B cell (primary cell): ENCODE measurements around the gene SACM1L. TPM values are rescaled to one million over a fixed set of nuclear protein-coding genes. Genes with fewer than 3 reads are reported as not detected.
A peak's percentile ranks its signal among the peaks of the same experiment; 100 is the strongest.

ENCODE experiments used
- ATAC-seq: fragments of 200-7000 bp; cut with Tn5 transposase; one replicate; pipeline ENCODE4 v1.10.0; 2021; ENCODE audit warnings: low read depth, mild to moderate bottlenecking, moderate number of reproducible peaks, moderate library complexity
- CTCF ChIA-PET: fragments of 350-600 bp; sonication (Branson Sonifier 250); formaldehyde crosslinking; loops from one replicate; lab custom pipeline; 2021; ENCODE audit warnings: antibody characterized with exemption, inconsistent platforms; lab: Charles Lee
- POLR2A ChIA-PET: fragments of 350-600 bp; sonication (Branson Sonifier 250); formaldehyde crosslinking; loops from one replicate; lab custom pipeline; 2021; ENCODE audit warnings: antibody characterized with exemption; lab: Charles Lee
- DNase-seq: peaks from one replicate; pipeline ENCODE4 v3.0.0; 2013
- H2AFZ ChIP-seq: 2 replicates; pipeline ENCODE4 v1.6.1; 2012; ENCODE audit warnings: mild to moderate bottlenecking, low read depth, low read length; ENCODE audit not compliant: insufficient read depth, poor library complexity, severe bottlenecking
- H3K27ac ChIP-seq, 2 donors: 1 replicate in 1 of 2; 2 replicates in 1 of 2; pipeline ENCODE4 v1.5.1; 2012 to 2013; ENCODE audit warnings: low read length in 2 of 2, mild to moderate bottlenecking in 2 of 2, moderate library complexity in 1 of 2
- H3K27me3 ChIP-seq, 4 experiments: fragments of 200-600 bp in 1 of 4; sonication (generic) in 1 of 4; replicated peaks in 1 of 4; 1 replicate in 2 of 4; 2 replicates in 2 of 4; pipeline versions ENCODE4 v1.6.1 to v1.7.0; 2013 to 2016; ENCODE audit warnings: low read length in 3 of 4, mild to moderate bottlenecking in 2 of 4, mixed read lengths in 1 of 4, moderate library complexity in 1 of 4; ENCODE audit not compliant: insufficient read depth in 4 of 4, control insufficient read depth in 3 of 4; ENCODE audit errors: control extremely low read depth in 1 of 4
- H3K36me3 ChIP-seq, 2 experiments: replicated peaks in 1 of 2; 1 replicate in 1 of 2; 2 replicates in 1 of 2; pipeline versions ENCODE4 v1.6.1 to v1.7.1; 2013; ENCODE audit warnings: low read length in 1 of 2; ENCODE audit not compliant: insufficient read depth in 2 of 2, control insufficient read depth in 1 of 2; ENCODE audit errors: control extremely low read depth in 1 of 2, extremely low read depth in 1 of 2
- H3K4me1 ChIP-seq, 2 donors: fragments of 200-600 bp in 1 of 2; sonication (generic) in 1 of 2; 1 replicate in 1 of 2; 2 replicates in 1 of 2; pipeline versions ENCODE4 v1.5.1 to v1.6.1; 2013 to 2017; ENCODE audit warnings: low read length in 2 of 2; ENCODE audit not compliant: control insufficient read depth in 2 of 2, insufficient read depth in 2 of 2
- H3K4me2 ChIP-seq: replicated peaks from 2 replicates; pipeline ENCODE3; 2012; ENCODE audit warnings: mild to moderate bottlenecking, low read depth, low read length; ENCODE audit not compliant: poor library complexity, severe bottlenecking
- H3K4me3 ChIP-seq, 5 experiments: fragments of 200-600 bp in 1 of 5; sonication (generic) in 1 of 5; 1 replicate in 3 of 5; 2 replicates in 2 of 5; pipeline versions ENCODE4 v1.5.1 to v1.7.0; 2011 to 2016; ENCODE audit warnings: low read length in 4 of 5, mild to moderate bottlenecking in 4 of 5, low read depth in 2 of 5, control low read depth in 1 of 5, moderate library complexity in 1 of 5; ENCODE audit not compliant: insufficient read depth in 1 of 5; ENCODE audit errors: control extremely low read depth in 1 of 5, extremely low read depth in 1 of 5
- H3K79me2 ChIP-seq: fragments of 200-600 bp; sonication (generic); one replicate; pipeline ENCODE4 v1.6.0; 2016; ENCODE audit warnings: low read length; ENCODE audit not compliant: control insufficient read depth, insufficient read depth
- H3K9ac ChIP-seq: fragments of 200-600 bp; sonication (generic); 2 replicates; pipeline ENCODE4 v1.6.1; 2017; ENCODE audit warnings: mild to moderate bottlenecking, low read length, moderate library complexity
- H3K9me3 ChIP-seq, 3 donors: one replicate each; pipeline versions ENCODE4 v1.6.1 to v1.7.1; 2013; ENCODE audit warnings: low read length in 2 of 3; ENCODE audit not compliant: control insufficient read depth in 2 of 3, insufficient read depth in 1 of 3; ENCODE audit errors: control extremely low read depth in 1 of 3
- H4K20me1 ChIP-seq: 2 replicates; pipeline ENCODE4 v1.6.0; 2012; ENCODE audit warnings: mild to moderate bottlenecking, low read length; ENCODE audit not compliant: insufficient read depth, control insufficient read depth, poor library complexity, severe bottlenecking
- H3K27ac Mint-ChIP-seq: one replicate; pipeline ENCODE4 v1.8.0; 2021; ENCODE audit warnings: mixed read lengths
- H3K27me3 Mint-ChIP-seq: one replicate; pipeline ENCODE4 v1.8.0; 2021; ENCODE audit warnings: mixed read lengths
- H3K4me1 Mint-ChIP-seq: one replicate; pipeline ENCODE4 v1.8.0; 2021; ENCODE audit warnings: mixed read lengths
- H3K4me3 Mint-ChIP-seq: one replicate; pipeline ENCODE4 v1.8.0; 2021; ENCODE audit warnings: mixed read lengths
- H3K9me3 Mint-ChIP-seq: one replicate; pipeline ENCODE4 v1.8.0; 2022; ENCODE audit warnings: mixed read lengths; ENCODE audit not compliant: insufficient read depth
- EZH2 ChIP-seq: IDR thresholded peaks from 2 replicates; pipeline ENCODE4 v1.6.1; 2012; ENCODE audit warnings: borderline replicate concordance, low read depth, mild to moderate bottlenecking, moderate library complexity, low read length; ENCODE audit not compliant: insufficient read depth, poor library complexity, severe bottlenecking
- whole genome bisulfite sequencing: methylation state at CpG from one replicate; pipeline ENCODE4 v1.1.5; 2013; ENCODE audit warnings: missing lambda C conversion rate; ENCODE audit not compliant: insufficient coverage; 5-methylcytosine and 5-hydroxymethylcytosine counted together
- intact Hi-C: fragments of 100-400 bp; cut with micrococcal nuclease; formaldehyde crosslinking; loops from one replicate; pipeline ENCODE4 v1.10.0; 2022
- polyA plus RNA-seq: library from polyadenylated mRNA; depleted of rRNA; stranded (reverse); fragments of >200 nt; gene quantifications from 2 replicates; pipeline ENCODE4 v1.2.3, GENCODE V29; 2012
- total RNA-seq, 2 donors: library from RNA; stranded (reverse); fragments of 120-200 nt in 1 of 2; gene quantifications; 1 replicate in 1 of 2; 2 replicates in 1 of 2; pipeline versions ENCODE4 v1.2.3 to v1.2.4, GENCODE V29; 2013 to 2022
- TF ChIP-seq, protein P1 (sequence below): fragments of 200-600 bp; IDR thresholded peaks from one replicate; pipeline ENCODE4 v1.8.0; 2022; ENCODE audit warnings: antibody characterized with exemption, mild to moderate bottlenecking

SACM1L gene
- total and polyA plus RNA-seq, 2 donors (not counting 1 experiment from before 2014, with no cell fraction given): 20.7 to 85.7 TPM

DNA sequence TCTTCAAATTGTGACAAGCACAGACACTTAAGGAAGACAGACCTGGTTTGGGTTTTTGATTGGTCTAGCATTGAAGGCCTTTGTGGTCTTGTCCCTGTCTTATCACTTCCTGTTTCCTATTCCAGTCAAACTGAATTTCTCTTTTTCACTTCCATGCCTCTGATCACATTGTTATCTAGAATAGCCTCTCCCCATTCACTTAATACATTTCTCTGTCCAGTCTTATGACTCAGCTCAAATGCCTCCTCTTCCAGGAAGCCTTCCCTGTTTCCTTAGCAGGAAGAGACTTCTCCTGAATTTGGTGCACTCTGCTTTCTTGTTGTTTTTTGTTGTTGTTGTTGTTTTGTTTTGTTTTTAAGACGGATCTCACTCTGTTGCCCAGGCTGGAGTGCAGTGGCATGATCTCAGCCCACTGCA lies 49.1 kb upstream of the SACM1L start:
- peaks cover 7 to 13% of the 10 kb centered on the region in 2 donors for H3K4me1 ChIP-seq
- peak overlapping the region; percentile 5 for H3K27ac Mint-ChIP-seq
- H3K79me2 ChIP-seq: peaks cover 96% of the 10 kb centered on the region
- H3K4me1 Mint-ChIP-seq: peaks cover 37% of the 10 kb centered on the region
- H3K36me3 ChIP-seq: peaks cover 11 to 78% of the 10 kb centered on the region in 2 experiments
- ChIA-PET POLR2A (no interaction called here), CTCF (interaction anchor here (2.5 kb wide), 1 partner anchor 16 kb away, joined by 8 read pairs; no protein-coding TSS in a partner anchor)
- no peaks in the 10 kb centered on the region for H3K27me3 ChIP-seq
- no peak overlapping the region for H3K4me3 Mint-ChIP-seq
- intact Hi-C loops: no loop called here
- H3K27me3 Mint-ChIP-seq: no peaks in the 10 kb centered on the region
- H3K9ac ChIP-seq: no peak overlapping the region
- no peak overlapping the region for H3K4me3 ChIP-seq
- H4K20me1 ChIP-seq: peaks cover 90% of the 10 kb centered on the region
- ATAC-seq (no peak), DNase-seq (no peak)
- H3K4me2 ChIP-seq: no peak overlapping the region
- H2AFZ ChIP-seq: no peak overlapping the region
- 100% methylated on average over 1 of the region's 1 CpG for WGBS
- H3K9me3 ChIP-seq: no peaks in the 10 kb centered on the region
- no peaks in the 10 kb centered on the region for H3K9me3 Mint-ChIP-seq
- TF ChIP-seq, protein P1, sequence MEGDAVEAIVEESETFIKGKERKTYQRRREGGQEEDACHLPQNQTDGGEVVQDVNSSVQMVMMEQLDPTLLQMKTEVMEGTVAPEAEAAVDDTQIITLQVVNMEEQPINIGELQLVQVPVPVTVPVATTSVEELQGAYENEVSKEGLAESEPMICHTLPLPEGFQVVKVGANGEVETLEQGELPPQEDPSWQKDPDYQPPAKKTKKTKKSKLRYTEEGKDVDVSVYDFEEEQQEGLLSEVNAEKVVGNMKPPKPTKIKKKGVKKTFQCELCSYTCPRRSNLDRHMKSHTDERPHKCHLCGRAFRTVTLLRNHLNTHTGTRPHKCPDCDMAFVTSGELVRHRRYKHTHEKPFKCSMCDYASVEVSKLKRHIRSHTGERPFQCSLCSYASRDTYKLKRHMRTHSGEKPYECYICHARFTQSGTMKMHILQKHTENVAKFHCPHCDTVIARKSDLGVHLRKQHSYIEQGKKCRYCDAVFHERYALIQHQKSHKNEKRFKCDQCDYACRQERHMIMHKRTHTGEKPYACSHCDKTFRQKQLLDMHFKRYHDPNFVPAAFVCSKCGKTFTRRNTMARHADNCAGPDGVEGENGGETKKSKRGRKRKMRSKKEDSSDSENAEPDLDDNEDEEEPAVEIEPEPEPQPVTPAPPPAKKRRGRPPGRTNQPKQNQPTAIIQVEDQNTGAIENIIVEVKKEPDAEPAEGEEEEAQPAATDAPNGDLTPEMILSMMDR: no peak
- no peak for TF ChIP-seq EZH2
- peak overlapping the region in 1 of 2 donors; percentile 13 for H3K27ac ChIP-seq

DNA sequence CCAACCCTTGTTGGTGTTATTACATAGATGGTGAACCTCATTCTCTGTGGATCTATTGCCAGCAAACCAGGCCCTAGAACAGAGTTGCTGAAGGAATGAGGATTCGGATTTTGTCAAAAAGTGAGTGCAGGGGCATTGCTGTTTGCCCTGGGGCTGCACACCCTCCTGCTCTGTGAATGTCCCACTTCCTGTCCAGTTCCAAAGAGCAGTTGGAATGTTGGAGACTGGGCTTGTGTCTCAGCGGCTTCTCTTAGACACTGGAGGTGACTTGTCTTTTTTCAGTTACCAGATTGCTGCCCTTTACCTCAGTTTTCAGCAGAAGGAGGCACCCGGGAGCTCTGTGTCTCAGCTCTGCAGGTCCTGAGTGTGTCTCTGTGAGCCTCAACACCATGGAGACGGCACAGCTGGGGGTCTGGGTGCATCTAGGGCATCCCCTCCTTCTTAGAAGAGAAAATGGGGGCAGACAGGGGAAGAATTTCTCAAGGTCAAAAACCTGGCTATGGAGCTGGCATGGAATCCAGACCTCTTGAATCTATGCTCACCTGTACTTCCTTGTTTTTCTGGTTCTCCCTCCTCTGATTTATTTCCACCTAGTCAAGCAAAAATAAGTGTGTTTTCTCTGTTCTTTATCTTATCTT lies 48.4 kb upstream of the SACM1L start:
- Histone ChIP-seq H3K4me3 (no peak overlapping the region), H3K4me1 (peaks cover 7 to 13% of the 10 kb centered on the region in 2 donors), H3K27ac (no peak overlapping the region), H3K79me2 (peaks cover 96% of the 10 kb centered on the region), H3K9me3 (no peaks in the 10 kb centered on the region), H3K9ac (no peak overlapping the region), H3K4me2 (no peak overlapping the region), H3K27me3 (no peaks in the 10 kb centered on the region), H4K20me1 (peaks cover 88% of the 10 kb centered on the region), H2AFZ (no peak overlapping the region), H3K36me3 (peaks cover 10 to 75% of the 10 kb centered on the region in 2 experiments)
- H3K4me1 Mint-ChIP-seq: peaks cover 38% of the 10 kb centered on the region
- no peaks in the 10 kb centered on the region for H3K27me3 Mint-ChIP-seq
- peak overlapping the region; percentile 5 for H3K27ac Mint-ChIP-seq
- no peak overlapping the region for H3K4me3 Mint-ChIP-seq
- DNase-seq (no peak), ATAC-seq (no peak)
- TF ChIP-seq, protein P1: no peak
- no peak for TF ChIP-seq EZH2
- H3K9me3 Mint-ChIP-seq: no peaks in the 10 kb centered on the region
- intact Hi-C loops: no loop called here
- ChIA-PET CTCF (interaction anchor here (1.8 to 1.9 kb wide), 2 partner anchors 15 to 19 kb away, joined by 7 to 8 read pairs; no protein-coding TSS in a partner anchor), POLR2A (no interaction called here)
- 95% methylated on average over 4 of the region's 4 CpGs for WGBS
